WI38 (cell line): ENCODE data around the gene ZNF423.
"Not testable (repeated sequence)": the region's sequence is repeated elsewhere in the genome, so short reads cannot be mapped to it uniquely, and the experiment has no call there.

Experiments
- H3K4me3 ChIP-seq: 2 replicates; pipeline ENCODE4 v1.5.1; 2011; ENCODE audit warnings: low read depth, mild to moderate bottlenecking, control low read depth, low read length
- TF ChIP-seq, protein P1 (sequence below): IDR thresholded peaks from 2 replicates; pipeline ENCODE4 v1.5.1; 2012; ENCODE audit warnings: low read depth, mild to moderate bottlenecking, control low read depth, low read length

Gene ZNF423

DNA sequence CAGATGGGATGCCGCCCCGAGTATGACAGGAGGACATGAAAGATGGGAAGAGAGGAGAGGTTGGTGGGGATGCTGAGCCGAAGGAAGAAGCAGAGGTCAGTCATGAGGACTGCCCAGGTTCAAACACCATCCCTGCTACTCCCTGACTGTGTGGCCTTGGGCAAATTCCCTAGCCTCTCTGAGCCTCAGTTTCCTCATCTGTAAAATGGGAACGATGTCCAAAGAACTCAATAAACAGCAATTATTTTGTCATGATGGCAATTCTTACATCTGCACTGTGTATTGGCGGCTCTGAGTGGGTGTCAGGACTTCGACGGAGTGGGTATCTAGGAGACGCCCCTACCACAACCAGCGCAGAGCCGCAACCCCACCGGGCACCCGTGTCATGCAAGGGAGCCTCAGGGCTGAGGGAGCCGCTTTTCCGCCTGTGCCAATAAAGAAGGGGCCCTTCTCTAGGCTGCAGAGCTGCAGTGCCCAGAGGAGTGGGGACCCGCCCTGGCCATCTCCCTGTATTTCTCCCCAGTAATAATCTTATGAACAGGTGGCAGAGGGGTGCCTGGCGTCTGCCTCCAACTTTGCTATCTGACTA is 173.2 kb downstream of the ZNF423 start:
- H3K4me3 ChIP-seq = no peak overlapping the region
- TF ChIP-seq, protein P1, sequence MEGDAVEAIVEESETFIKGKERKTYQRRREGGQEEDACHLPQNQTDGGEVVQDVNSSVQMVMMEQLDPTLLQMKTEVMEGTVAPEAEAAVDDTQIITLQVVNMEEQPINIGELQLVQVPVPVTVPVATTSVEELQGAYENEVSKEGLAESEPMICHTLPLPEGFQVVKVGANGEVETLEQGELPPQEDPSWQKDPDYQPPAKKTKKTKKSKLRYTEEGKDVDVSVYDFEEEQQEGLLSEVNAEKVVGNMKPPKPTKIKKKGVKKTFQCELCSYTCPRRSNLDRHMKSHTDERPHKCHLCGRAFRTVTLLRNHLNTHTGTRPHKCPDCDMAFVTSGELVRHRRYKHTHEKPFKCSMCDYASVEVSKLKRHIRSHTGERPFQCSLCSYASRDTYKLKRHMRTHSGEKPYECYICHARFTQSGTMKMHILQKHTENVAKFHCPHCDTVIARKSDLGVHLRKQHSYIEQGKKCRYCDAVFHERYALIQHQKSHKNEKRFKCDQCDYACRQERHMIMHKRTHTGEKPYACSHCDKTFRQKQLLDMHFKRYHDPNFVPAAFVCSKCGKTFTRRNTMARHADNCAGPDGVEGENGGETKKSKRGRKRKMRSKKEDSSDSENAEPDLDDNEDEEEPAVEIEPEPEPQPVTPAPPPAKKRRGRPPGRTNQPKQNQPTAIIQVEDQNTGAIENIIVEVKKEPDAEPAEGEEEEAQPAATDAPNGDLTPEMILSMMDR = no peak

DNA sequence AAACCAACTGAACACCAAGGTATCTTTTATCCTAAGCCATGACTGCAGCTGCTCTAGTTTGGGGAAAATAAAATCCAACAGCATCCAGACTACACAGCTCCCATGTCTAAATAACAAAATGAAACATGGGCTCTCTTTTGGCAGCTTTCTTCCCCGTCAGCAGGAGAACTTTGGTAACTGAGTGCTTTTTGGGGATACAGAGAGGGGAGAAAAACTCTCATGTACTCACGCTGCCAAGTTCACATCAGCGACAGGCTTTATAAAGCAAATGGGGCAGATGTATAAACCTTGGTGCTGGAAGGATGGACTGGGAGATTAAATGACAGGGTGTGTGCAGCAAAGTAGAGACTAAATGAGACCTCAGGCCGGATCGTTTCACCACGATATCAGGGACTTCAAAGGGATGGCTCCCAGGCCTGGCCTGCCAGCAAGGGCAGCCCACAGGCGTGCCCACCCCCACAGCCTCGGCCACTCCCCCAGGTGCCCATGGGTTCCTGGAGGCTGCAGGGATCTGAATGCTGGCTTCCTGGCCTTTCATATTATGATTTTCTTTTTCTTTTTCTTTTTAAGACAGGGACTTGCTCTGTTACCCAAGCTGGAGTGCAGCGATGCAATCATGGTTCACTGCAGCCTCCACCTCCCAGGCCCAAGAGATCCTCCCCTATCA is 174.6 kb downstream of the ZNF423 start:
- TF ChIP-seq, protein P1 = no peak
- H3K4me3 ChIP-seq = no peak overlapping the region

DNA sequence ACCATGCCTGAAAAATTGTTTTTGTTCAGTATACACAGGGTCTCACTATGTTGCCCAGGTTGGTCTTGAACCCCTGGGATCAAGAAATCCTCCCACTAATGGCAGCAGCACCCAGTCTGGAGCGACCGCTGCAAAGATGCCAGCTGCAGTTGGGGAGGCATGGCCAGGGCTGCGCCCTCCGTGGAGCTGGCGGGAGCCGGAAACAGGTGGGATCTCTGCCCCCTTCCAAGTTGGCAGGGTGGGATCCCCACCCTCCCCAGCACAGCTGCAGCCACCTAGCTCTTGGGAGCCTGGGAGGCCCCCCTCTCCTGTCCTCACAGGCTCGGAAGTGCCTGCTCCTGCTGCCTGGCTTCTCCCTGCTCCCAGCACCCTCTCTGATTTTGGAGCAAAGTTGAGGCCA is 176.8 kb downstream of the ZNF423 start:
- TF ChIP-seq, protein P1 = no peak
- no peak overlapping the region for H3K4me3 ChIP-seq

DNA sequence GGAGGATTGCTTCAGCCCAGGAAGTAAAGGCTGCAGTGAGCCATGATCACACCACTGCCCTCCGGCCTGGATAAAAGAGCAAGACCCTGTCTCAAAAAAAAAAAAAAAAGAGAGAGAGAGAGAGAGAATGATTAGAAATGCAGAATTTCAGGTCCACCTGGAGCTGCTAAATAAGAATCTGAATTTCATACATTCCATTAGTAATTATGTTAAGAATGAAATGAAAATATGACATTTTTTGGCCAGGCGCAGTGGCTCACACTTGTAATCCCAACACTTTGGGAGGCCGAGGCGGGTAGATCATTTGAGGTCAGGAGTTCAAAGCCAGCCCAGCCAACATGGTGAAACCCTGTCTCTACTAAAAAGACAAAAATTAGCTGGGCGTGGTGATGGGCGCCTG is 178.3 kb downstream of the ZNF423 start:
- H3K4me3 ChIP-seq = not testable (repeated sequence)

DNA sequence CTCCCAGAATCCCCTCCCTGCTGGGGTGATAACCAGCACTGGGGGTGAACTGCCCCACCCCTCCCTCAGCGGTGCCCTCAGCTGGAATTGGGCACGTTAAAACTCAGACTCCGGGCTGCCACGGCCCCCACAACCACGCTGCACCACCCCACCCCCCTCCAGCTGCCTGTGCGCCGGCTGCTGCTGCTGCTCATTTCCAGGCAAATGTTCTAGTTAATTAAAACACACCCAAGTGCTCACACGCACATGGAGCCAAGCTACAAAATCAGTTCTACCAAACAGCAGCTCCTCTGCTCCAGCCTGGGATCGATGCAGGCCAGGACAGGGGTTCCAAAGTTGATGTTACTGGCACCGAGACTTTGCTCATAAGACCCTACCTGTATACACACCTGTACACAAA is 180.5 kb downstream of the ZNF423 start:
- TF ChIP-seq, protein P1 = no peak

DNA sequence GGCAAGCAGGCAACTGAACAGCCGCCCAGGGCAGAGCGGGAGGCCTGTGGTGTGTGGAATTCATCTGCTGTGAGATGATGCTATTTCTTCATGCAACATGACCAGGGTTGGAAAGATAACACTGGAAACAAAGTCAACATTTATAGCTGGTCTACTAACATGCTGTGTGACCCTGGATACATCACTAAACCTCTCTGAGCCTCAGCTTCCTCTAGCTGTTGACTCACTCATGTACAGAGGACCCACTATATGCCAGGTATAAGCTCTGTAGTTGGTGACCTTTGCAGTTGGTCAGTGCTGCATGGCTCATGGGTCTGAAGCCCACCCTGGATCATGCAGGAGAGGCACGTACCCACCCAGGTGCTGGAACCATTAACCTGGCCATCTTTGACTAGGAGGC is 180.9 kb downstream of the ZNF423 start:
- H3K4me3 ChIP-seq = no peak overlapping the region
- TF ChIP-seq, protein P1 = no peak

More for the DNA sequence above, 180.5 kb downstream of the ZNF423 start:
- H3K4me3 ChIP-seq = no peak overlapping the region

DNA sequence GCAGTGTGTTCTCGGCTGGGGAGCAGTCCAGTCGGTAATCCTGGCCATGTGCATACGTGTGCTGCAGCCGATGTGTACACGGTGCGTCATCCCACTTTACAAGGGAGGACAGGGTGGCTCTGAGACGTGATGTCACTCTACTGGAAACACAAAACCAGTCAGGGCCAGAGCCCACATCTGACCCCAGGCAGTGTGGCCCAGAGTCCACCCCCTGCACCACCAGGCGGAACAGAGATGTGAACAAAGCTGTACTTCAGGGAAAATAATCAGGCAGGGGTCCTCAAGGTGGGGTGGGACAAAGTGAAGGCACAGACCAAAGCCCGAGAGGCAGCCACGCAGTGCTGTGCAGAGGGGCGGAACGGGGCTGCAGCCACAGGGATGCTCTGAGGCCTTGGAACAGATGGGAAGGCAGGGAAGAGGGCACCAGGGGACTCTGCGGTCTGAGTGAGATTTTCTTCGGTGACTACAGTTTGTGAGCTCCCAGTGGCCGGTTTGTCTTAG is 181.5 kb downstream of the ZNF423 start:
- TF ChIP-seq, protein P1 = no peak
- H3K4me3 ChIP-seq = no peak overlapping the region
